Dedifferentiated amniotic fluid mesenchymal stem cell (primary cell): ENCODE measurements around the gene OSBPL10.

Experiments used
- DNase-seq: peaks from one replicate; pipeline ENCODE4 v3.0.0-alpha.2; 2016; ENCODE audit errors: extremely low spot score

OSBPL10 gene

DNA sequence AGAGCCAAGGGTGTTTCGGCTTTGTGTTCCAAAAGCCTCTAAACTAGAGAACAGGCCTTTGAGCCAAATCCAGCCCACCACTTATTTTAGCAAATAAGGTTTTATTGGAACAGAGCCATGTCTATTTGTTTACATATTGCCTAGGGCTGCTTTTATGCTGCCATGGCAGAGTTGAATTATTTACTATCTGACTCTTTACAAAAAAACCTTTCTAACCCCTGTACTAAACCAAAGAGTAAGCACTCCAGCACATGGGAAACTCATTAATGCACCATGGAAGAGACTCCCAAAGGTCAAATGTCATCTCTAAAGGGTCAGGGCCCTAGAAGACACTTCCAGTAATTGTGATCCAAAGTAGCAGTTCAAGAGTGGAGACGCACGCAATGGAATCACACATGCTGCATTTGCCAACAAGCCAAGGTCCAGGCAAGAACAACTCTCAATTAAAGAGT, 22.3 kb downstream of the OSBPL10 start:
- DNase-seq, result no peak

DNA sequence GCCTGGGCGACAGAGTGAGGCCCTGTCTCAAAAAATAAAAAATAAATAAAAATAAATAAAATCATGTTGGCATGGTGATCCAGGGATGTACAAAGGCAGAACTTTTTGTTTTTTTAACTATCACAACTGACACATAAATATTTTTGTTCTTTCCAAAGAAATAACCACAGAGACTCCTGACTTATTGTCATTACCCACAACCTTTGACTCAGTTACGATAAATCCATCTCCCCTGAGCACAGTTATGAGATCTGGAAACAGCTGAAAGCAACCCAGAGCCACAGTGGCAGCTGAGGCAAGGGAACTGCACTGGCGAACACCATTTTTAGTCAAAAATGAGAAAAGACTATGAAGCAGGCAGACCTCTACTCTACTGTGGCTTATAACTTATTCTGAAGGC, 24.0 kb downstream of the OSBPL10 start:
- DNase-seq, result no peak

DNA sequence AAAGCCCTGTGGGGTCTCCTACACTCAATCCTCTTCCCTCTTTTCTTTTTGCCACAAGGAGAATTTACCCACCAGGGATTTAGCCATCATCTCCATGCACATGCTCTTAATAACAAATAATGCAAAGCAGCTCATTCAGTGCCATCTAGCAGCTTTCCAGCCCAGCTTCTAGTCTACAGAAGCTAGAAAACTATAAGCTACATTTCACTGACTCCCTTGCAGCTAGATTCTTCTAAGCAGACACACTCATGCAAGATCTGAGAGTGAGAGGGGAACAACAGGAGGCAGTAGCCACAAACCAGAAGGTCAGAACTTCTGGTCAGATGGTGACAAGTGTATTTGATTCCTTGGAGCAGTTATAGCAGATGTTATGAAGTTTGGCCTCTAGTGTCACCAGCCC, 25.5 kb downstream of the OSBPL10 start:
- DNase-seq, result no peak

DNA sequence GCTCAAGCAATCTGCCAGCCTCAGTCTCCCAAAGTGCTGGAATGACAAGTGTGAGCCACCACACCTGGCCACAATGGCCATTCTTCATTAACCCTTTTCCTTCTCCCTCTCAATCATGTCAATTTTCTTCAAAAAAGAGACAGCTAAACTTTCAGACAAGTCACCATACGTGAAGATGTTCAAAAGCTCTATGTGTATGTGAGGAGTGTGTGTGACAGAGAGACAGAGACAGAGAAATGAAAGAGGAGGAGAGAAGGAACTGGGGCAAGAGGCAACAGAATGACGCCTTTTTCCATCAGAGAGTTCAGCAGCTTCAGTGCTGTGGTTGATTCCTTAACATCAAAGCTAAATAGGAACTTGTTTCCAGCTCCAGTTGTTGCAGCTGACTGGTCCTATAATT, 27.4 kb downstream of the OSBPL10 start:
- DNase-seq, result no peak

DNA sequence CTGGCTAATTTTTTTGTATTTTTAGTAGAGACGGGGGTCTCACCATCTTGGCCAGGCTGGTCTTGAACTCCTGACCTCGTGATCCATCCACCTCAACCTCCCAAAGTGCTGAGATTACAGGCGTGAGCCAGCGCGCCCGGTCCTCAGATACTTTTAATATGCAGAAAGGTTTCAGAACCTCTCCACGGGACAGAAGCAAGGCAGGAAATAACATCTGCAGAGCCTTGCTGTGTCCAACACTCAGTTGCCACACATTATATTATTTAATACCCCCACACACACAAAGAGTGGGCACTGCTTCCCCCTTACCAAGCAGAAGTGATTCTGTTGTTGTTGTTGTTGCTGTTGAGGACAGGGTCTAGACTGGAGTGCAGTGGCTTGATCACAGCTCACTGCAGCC, 28.0 kb downstream of the OSBPL10 start:
- DNase-seq, result no peak

DNA sequence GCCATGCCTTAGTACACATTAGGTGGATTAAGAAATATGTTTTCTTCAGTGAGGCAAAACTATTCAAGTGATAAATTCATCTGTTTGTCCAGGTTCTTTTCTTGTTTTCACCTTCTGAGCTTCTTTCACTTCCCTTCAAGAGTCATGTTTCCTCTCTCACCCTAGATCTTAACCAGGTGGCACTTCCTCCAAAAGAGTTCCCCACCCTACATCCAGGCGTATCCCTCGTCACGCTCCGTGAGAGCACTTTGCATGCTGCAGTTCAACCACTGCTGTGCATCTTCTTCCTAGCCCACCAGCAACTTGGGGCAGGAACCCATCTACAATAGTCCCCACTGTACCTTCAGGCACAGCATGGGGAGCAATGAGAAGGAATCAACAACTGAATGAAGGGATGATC, 28.9 kb downstream of the OSBPL10 start:
- no peak for DNase-seq

DNA sequence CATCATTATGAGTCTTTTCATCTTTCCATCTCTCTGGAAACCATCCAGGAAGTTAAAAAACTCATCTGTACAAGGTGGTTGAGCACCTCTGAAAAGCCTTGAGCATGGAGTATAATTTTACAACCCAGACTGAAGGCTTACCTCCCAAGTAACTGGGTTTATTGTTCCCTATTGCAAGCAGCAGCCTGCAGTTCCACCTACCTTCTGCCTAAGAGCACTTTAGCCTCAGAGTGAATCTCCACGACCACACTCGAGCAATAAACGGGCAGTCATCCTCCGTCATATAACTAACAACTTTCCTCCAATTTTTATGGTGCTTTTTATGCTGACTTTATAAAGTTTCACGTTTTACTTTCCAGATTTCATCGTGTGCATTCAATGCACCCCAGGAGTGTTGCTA, 32.8 kb downstream of the OSBPL10 start:
- DNase-seq, result no peak

DNA sequence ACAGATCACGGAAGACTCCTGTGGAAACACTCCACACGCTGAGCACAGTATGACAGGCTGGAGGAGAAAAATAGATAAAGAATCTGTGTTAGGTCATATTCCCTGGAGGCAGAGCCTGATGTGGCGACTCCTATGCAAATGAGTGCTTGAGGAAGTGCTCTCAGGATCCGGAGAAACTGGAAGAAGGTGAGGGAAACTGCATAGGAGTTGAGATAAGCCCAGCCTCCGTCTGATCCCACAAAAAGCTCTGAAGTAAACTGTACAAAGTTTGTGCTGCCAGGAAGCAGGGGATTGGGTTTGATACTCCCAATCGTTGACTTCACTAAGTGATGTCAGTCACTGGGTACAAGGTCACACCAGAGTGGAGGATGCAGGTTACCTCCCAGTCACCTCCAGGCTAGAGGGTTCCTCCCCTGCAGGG, 33.4 kb downstream of the OSBPL10 start:
- DNase-seq, result no peak

DNA sequence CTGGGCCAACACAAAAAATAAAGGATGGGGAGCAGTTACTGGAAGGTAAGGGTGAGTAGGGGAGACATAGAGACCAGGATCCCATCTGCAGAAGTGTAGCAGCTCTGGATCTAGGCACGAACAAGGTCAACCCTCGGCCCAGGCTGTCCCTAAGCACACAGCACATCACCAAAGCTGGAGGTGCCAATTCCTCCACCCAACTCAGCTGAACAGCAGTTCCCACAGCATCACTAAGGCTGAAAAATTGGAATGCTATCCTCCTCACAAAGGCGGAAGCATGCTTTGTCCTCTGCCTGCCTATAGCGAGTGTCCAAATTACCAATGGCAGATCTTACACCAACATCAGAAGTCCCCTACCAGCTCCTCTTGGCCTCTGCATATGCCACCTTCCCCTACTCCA, 33.9 kb downstream of the OSBPL10 start:
- DNase-seq, result no peak

DNA sequence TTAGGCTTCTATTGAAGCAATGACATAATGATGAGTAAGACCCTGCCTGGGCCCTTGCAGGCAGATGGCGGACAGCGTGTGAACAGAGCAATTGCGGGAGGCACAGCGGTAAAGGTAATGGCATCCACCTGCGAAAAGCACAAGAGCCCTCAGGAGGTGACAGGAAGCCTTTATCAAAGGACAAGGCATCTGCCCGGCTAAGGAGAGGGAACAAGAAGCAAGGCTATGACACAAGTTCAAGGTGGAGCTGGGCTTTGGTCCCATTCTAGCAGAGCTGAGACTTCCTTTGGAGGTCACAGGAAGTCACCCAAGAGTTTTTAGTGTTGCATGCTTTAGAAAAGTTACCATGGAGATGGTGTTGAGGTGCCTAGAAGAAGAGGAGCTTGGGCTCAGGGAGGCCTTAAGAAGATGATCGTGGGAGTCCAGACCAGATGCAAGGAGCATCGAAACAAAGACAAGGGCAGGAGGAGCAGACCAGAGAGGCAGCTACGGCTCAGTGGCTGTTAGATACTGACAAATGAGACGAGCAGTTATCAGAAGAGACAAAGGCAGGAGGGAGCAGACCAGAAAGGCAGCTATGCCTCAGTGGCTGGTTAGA, 34.5 kb downstream of the OSBPL10 start:
- no peak for DNase-seq

DNA sequence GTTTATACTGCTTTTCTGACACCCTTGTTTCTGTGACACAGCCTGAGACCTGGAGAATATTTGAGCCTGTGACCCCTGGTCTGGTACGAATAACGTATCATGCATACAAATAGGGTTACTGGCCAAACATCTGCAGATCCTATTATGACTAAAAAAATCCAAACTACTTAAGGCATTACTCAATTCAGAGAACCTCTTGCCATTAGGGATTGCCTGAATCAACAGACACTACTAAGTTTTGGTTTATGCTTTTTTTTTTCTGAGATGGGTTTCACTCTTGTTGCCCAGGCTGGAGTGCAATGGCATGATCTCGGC, 35.4 kb downstream of the OSBPL10 start:
- no peak for DNase-seq

DNA sequence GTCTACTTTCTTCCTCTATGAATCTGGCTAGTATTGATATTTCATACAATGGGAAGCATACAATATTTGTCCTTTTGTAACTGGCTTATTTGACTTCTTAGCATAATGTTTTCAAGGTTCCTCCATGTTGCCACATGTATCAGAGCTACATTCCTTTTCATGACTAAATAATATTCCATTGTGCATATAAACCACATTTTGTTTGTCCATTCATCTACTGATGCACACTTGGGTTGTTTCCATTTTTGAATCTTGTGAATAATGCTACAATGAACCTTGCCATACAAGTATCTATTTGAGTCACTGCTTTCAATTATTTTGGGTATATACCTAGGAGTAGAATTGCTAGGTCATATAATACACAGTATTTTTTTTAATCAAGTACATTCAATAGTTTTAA, 38.0 kb downstream of the OSBPL10 start:
- no peak for DNase-seq

DNA sequence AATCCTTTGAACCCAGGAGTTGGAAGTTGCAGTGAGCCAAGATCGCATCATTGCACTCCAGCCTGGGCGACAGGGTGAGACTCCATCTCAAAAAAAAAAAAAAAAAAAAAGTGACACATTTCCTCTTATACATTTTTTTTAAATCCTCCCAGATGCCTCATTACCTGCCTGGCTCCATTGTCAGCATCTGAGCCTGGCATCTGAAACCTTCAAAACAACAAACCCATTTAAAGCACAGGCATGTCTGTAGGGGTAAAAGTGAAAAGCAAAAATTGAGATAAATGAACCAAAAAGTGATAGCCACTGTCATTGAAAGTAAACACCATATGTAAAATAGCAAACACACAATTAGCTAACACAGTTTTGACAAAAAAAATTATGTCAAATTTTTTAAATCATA, 38.6 kb downstream of the OSBPL10 start:
- DNase-seq, result no peak

DNA sequence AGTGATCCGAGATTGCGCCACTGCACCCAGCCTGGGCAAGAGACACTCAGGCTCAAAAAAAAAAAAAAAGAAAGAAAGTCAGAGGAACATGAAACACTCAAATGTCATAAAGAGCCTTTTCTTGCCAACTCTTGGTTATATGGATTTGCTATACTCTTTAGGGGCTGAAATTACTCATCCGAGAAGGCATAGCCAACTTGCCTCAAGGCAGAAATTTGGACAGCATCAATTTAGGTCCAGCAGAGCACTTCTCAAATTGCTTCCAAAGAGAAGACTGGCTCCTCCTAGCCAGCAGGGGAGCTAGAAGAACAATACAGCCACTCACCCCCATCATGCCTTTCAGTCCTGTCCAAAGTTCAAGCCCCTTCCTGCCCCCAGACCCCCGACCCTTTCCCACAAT, 43.8 kb downstream of the OSBPL10 start:
- DNase-seq, result peak; percentile 39

DNA sequence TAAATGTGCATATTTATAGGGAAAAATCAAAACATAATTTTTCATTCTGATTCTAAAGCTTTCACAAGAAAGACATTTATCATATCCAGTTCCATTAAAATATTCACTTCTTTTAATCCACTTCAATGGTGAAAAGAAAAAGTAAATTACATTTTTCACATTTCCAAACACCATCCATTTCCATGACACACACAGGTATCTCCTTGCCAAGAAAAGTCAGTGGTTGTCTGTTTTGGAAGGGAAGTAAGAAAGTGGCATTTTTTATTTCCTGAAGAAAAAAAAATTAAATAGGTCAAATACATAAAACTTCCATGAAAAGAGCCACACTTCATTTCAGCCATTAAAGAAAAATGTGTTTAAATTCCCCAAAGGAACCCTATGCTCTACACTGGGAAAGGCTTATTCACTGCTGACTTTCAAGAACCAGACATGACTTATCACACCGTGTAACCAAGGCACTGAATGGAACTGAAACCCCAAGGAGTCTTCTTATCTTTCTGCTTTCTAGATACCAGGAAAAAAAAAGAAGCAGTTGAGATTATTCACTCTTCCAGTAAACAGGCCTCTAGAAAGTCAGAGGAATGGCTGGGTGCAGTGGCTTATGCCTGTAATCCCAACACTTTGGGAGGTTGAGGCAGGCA, 44.5 kb downstream of the OSBPL10 start:
- DNase-seq, result no peak

DNA sequence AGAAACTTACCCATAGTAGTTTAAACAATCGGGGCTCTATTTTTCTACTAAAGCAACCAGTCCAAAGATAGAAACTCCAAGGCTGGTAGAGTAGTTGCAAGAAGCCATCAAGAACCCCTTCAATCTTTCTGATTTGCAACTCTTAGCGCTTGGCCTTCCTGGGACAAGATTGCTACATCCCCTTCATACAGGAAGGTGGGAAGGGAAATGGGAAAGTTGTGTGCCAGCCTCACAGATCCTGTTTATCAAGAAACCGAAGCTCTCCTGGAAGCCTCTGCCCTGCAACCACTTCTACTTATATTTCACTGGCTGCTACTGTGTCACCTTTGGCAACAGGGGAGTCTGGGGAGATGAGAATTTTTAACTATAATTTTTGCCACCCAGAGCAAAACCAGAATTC, 46.2 kb downstream of the OSBPL10 start:
- DNase-seq, result no peak

DNA sequence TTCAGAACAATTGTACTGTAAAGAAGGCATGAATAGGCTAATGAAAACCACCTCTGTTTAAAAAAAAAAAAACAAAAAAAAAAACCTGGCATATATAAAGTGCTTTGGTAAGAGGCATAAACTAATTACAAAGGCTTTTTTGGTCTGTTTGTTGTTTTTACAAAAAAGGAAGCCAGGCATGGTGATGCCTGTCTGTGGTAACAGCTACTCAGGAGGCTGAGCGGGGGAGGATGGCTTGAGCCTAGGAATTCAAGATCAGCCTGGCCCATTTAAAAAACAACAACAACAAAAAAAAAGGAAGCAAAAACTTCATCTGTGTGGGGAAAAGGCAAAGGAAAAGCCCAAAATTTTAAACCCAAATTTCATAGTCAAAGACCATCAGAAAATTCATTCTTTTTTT, 47.0 kb downstream of the OSBPL10 start:
- no peak for DNase-seq

DNA sequence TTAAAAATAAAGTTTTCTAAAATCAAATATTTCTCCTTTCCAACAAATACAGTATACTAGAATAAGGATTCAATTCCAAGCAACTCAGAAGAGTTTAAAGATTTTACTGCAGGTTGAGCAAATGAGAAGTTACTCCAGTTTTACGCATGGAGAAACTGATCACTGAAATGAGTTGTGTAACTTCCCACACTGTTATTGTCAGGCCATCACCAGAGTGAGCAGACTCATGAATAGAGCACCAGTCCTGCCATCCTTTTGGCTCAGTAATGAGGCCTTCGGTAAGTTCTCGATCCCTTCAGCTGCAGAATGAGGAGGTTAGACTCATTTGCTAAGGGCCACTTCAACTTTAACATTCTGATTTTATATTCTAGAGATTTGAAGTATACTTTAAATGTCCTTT, 48.1 kb downstream of the OSBPL10 start:
- DNase-seq, result no peak

DNA sequence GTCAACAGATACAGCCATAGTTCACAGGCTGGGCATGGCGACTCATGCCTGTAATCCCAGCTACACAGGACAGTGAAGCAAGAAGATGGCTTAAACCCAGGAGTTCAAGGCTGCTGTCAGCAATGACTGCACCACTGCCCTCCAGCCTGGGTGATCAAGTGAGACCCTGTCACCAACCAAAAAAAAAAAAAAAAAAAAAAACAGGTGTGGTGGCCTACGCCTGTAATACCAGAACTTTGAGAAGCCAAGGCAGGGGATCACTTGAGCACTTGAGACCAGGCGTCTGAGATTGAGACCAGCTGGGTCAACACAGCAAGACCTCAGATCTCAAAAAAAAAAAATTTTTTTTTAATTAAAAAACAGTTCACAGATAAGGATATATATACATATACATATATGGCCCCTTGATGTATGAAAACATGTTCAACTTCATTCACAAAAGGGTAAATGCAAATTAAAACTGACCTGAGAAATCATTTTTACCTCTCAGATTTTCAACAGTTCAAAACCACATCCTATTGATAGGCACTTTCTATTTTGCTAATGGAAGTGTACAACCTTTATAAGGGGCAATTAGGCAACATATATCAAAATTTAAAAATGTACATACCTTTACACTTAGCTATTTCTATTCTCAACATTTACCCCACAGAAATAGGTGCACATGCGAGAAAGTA, 51.1 kb downstream of the OSBPL10 start:
- DNase-seq, result no peak

DNA sequence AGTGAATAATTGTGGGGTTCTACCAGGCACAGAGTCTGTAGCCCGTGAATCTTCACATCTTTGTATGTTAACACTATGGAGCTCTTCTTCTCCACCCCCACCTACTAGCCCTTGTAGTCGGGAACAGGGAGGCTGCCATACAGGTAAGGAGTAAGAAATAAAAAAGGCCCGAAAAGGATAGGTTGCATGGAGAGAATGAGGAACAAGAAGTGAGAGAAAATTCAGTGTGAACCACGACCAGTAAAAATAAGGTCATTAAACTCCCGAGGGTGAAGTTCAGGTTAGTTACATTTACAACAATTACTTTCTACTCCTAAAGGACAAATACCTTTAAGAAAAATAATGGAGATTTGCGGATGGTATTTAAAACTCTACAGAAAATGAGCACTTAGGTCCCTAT, 53.3 kb downstream of the OSBPL10 start:
- no peak for DNase-seq

DNA sequence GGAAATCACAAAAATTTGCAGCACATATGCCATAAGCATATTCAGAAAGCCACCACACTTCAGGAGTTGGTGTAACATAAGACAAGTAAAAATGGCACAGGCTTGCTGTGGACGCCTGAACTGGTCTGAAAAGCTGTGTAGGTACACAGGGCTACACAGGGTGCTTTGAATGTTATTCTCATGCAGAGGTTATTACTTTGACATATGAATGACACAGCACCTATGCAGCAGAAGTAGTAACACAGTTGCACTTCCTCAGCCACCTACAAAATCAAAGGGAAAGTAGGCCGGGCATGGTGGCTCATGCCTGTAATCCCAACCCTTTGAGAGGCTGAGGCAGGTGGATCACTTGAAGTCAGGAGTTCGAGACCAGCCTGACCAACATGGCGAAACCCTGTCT, 54.5 kb downstream of the OSBPL10 start:
- DNase-seq, result no peak

DNA sequence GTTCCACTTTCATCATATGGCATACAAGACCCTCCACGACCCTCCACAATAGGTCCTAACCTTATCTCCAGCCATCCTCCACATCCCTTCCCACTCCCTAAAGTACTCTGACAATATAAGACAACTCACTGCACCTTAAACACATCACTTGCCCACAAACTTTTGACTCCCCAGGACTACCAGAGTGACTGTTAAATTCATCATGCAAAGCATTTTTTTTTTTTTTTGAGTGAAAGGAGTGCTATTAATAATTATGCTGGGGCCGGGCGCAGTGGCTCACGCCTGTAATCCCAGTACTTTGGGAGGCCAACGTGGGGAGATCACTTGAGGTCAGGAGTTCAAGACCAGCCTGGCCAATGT, 55.8 kb downstream of the OSBPL10 start:
- DNase-seq, result no peak

DNA sequence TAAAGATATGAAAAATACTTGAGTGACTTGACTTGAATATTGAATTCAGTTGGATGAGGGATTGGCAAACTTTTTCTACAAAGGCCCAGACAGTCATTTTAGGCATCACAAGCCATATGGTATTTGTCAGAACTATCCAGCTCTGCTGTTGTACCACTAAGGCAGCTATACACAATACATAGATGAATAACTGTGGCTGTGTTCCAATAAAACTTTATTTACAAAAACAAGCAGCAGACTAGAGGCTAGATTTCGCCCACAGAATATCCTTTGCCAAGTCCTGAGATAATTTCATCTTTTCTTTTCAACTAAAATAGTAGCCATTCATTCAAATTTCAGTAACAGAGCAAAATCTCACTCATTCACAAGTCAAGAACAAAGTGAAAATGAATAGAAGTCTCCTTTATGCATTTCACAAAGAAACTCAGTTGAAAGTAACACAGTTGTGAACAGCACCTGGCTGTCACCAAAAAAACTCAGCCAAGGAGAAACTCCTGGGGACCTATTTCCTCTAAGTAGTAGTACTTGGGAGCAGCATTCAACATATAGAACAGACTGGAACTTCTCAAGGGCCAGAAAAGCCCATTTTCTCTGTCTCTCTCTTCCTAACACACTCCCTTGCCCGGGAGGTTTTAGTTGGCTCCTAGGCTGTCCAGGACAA, 56.3 kb downstream of the OSBPL10 start:
- DNase-seq, result no peak
